HG02938 (cell line): ENCODE measurements around the gene FCRLA.
A peak's percentile ranks its signal among the peaks of the same experiment; 100 is the strongest.
"Not testable (repeated sequence)": the region's sequence is repeated elsewhere in the genome, so short reads cannot be mapped to it uniquely, and the experiment has no call there.

ENCODE experiments used
- ATAC-seq: cut with Tn5 transposase; IDR thresholded peaks from one replicate; pipeline ENCODE4 v1.9.1; 2021; ENCODE audit warnings: mild to moderate bottlenecking, moderate library complexity; ENCODE audit not compliant: unreplicated experiment

Gene FCRLA

GRCh38 chr1:161706482-161707347 lies at the start of gene FCRLA:
Gene FCRLA, plus strand, starts transcription at chr1:161707229. Its CDS starts 36 bp downstream, at chr1:161707265.
- peak; percentile 73 for ATAC-seq

GRCh38 chr1:161658524-161658923 lies 48.5 kb upstream of the FCRLA start:
- not testable (repeated sequence) for ATAC-seq

- ATAC-seq: not testable (repeated sequence)
Observed at GRCh38 chr1:161661660-161662311, 45.2 kb upstream of the FCRLA start.

GRCh38 chr1:161662684-161663339 lies 44.2 kb upstream of the FCRLA start, which contains the start of gene FCGR2B:
Gene FCGR2B, plus strand, starts transcription at chr1:161663143. Its CDS starts 99 bp downstream, at chr1:161663242.
- ATAC-seq: peak; percentile 58

GRCh38 chr1:161663569-161663968 lies 43.5 kb upstream of the FCRLA start:
- not testable (repeated sequence) for ATAC-seq

- not testable (repeated sequence) for ATAC-seq
Observed at GRCh38 chr1:161664689-161665088, 42.3 kb upstream of the FCRLA start.

- not testable (repeated sequence) for ATAC-seq
Observed at GRCh38 chr1:161671045-161672020, 35.7 kb upstream of the FCRLA start.

GRCh38 chr1:161673437-161673836 lies 33.6 kb upstream of the FCRLA start:
- not testable (repeated sequence) for ATAC-seq

GRCh38 chr1:161674447-161674846 lies 32.6 kb upstream of the FCRLA start:
- not testable (repeated sequence) for ATAC-seq

GRCh38 chr1:161674908-161675307 lies 32.1 kb upstream of the FCRLA start:
- ATAC-seq: not testable (repeated sequence)

- ATAC-seq: no peak
Observed at GRCh38 chr1:161676441-161676840, 30.6 kb upstream of the FCRLA start.

- no peak for ATAC-seq
Observed at GRCh38 chr1:161676958-161677689, 29.9 kb upstream of the FCRLA start.

- ATAC-seq: no peak
Observed at GRCh38 chr1:161678500-161678899, 28.5 kb upstream of the FCRLA start.

GRCh38 chr1:161681879-161682278 lies 25.1 kb upstream of the FCRLA start:
- no peak for ATAC-seq

GRCh38 chr1:161688946-161689345 lies 18.1 kb upstream of the FCRLA start:
- no peak for ATAC-seq

- ATAC-seq: no peak
Observed at GRCh38 chr1:161691846-161692245, 15.2 kb upstream of the FCRLA start.

GRCh38 chr1:161693020-161693712 lies 13.9 kb upstream of the FCRLA start:
- ATAC-seq: not testable (repeated sequence)

GRCh38 chr1:161698302-161698701 lies 8.7 kb upstream of the FCRLA start:
- ATAC-seq: not testable (repeated sequence)

GRCh38 chr1:161702250-161702649 lies 4.8 kb upstream of the FCRLA start:
- ATAC-seq: no peak
